GM18861 (cell line): Measurements from ENCODE around the gene SBNO1.
"Not testable (repeated sequence)": the region's sequence is repeated elsewhere in the genome, so short reads cannot be mapped to it uniquely, and the experiment has no call there.

Source experiments
- ATAC-seq: cut with Tn5 transposase; IDR thresholded peaks from one replicate; pipeline ENCODE4 v1.9.1; 2021; ENCODE audit not compliant: unreplicated experiment

The SBNO1 gene

GRCh38 chr12:123389560-123390351, 25.1 kb upstream of the SBNO1 start:
- peak; percentile 17 for ATAC-seq

GRCh38 chr12:123388951-123389559, 24.4 kb upstream of the SBNO1 start:
- peak; percentile 10 for ATAC-seq

- peak; percentile 26 for ATAC-seq
Observed at GRCh38 chr12:123388177-123388950, 23.7 kb upstream of the SBNO1 start.

GRCh38 chr12:123387508-123388176, 23.0 kb upstream of the SBNO1 start:
- no peak for ATAC-seq

GRCh38 chr12:123385536-123385935, 20.9 kb upstream of the SBNO1 start:
- ATAC-seq = not testable (repeated sequence)

- no peak for ATAC-seq
Observed at GRCh38 chr12:123384994-123385376, 20.3 kb upstream of the SBNO1 start.

GRCh38 chr12:123384318-123384993, 19.8 kb upstream of the SBNO1 start:
- no peak for ATAC-seq

- ATAC-seq = no peak
Observed at GRCh38 chr12:123382684-123383083, 18.0 kb upstream of the SBNO1 start.

- no peak for ATAC-seq
Observed at GRCh38 chr12:123379391-123379790, 14.7 kb upstream of the SBNO1 start.

GRCh38 chr12:123372415-123372814, 7.8 kb upstream of the SBNO1 start:
- not testable (repeated sequence) for ATAC-seq

- not testable (repeated sequence) for ATAC-seq
Observed at GRCh38 chr12:123371667-123372368, 7.2 kb upstream of the SBNO1 start.

GRCh38 chr12:123369229-123369628, 4.6 kb upstream of the SBNO1 start:
- no peak for ATAC-seq

GRCh38 chr12:123368431-123368830, 3.8 kb upstream of the SBNO1 start:
- not testable (repeated sequence) for ATAC-seq

- ATAC-seq = no peak
Observed at GRCh38 chr12:123367511-123367910, 2.9 kb upstream of the SBNO1 start.

GRCh38 chr12:123365025-123365917, 624 bp upstream of the SBNO1 start:
- ATAC-seq = peak; percentile 79

GRCh38 chr12:123363740-123364531, 711 bp downstream of the SBNO1 start:
- no peak for ATAC-seq

GRCh38 chr12:123363390-123363739, 1.3 kb downstream of the SBNO1 start:
- no peak for ATAC-seq

GRCh38 chr12:123358035-123358434, 6.6 kb downstream of the SBNO1 start:
- ATAC-seq = no peak
